ENCODE results near the gene WEE1. TPM values are rescaled to one million over a fixed set of nuclear protein-coding genes. Genes with fewer than 3 reads are reported as not detected.

WEE1 gene
- total and polyA plus RNA-seq, 2 donors (not counting 3 experiments of a cell fraction or from before 2014, with no cell fraction given) = 19.2 to 42.8 TPM

GRCh38 chr11:9533058-9533457 lies 40.4 kb upstream of the WEE1 start:
- POLR2A ChIA-PET = no interaction called here
- Histone ChIP-seq H3K4me1 (ENCODE audit: control insufficient read depth, extremely low read depth, insufficient read depth, low read length) (peaks cover 12% of the 10 kb centered on the region), H3K9ac (replicated peaks; ENCODE audit: extremely low read depth, insufficient read depth, low read length) (no peak overlapping the region), H3K27ac (ENCODE audit: insufficient read depth, low read depth, low read length) (no peak overlapping the region), H3K79me2 (ENCODE audit: control insufficient read depth, insufficient read depth, low read length) (no peaks in the 10 kb centered on the region), H3K4me3 (replicated peaks in 1 of 3; ENCODE audit: insufficient read depth in 1 of 3, low read depth in 1 of 3, low read length in 3 of 3) (no peak overlapping the region), H3K36me3 (ENCODE audit: control insufficient read depth in 2 of 2, extremely low read depth in 1 of 2, insufficient read depth in 2 of 2, low read length in 2 of 2) (no peaks in the 10 kb centered on the region), H3K4me2 (ENCODE audit: insufficient read depth, low read length) (no peak overlapping the region), H2AFZ (ENCODE audit: low read depth, low read length) (no peak overlapping the region), H3K9me3 (replicated peaks; ENCODE audit: control insufficient read depth, insufficient read depth, low read length) (no peaks in the 10 kb centered on the region), H3K27me3 (ENCODE audit: control insufficient read depth in 2 of 2, insufficient read depth in 2 of 2, low read length in 2 of 2) (no peaks in the 10 kb centered on the region), H4K20me1 (replicated peaks; ENCODE audit: control insufficient read depth, extremely low read depth, insufficient read depth, low read length) (no peaks in the 10 kb centered on the region), H3K9me1 (replicated peaks; ENCODE audit: control insufficient read depth, extremely low read depth, insufficient read depth, low read length) (no peaks in the 10 kb centered on the region)
- DNase-seq (ENCODE audit: low read depth, low spot score) (no peak), FAIRE-seq (no peak)
- CTCF ChIA-PET = interaction anchor here (1.3 to 3.0 kb wide), 4 partner anchors 11 to 216 kb away, joined by 3 to 62 read pairs (median 29); partner anchors contain the start of gene WEE1
- TF ChIP-seq POLR2A (IDR thresholded peaks at IDR 0.05; ENCODE audit: low read depth, low read length) (no peak), POLR2AphosphoS5 (IDR thresholded peaks at IDR 0.05; ENCODE audit: insufficient read depth, low read depth, low read length) (no peak), MYC (IDR thresholded peaks at IDR 0.05; ENCODE audit: low read depth, low read length) (no peak), MAX (IDR thresholded peaks at IDR 0.05; ENCODE audit: insufficient read depth, insufficient read length) (no peak), FOS (IDR thresholded peaks at IDR 0.05; ENCODE audit: borderline replicate concordance, insufficient read depth, low read length) (no peak), JUN (IDR thresholded peaks at IDR 0.05; ENCODE audit: borderline replicate concordance, insufficient read depth, insufficient read length, low read depth) (no peak), GATA2 (IDR thresholded peaks at IDR 0.05; ENCODE audit: insufficient read depth, insufficient read length, low read depth, low read length) (no peak), EZH2 (IDR thresholded peaks at IDR 0.05; ENCODE audit: borderline replicate concordance, low read depth, low read length, severe bottlenecking) (no peak)
- TF ChIP-seq, protein P1, sequence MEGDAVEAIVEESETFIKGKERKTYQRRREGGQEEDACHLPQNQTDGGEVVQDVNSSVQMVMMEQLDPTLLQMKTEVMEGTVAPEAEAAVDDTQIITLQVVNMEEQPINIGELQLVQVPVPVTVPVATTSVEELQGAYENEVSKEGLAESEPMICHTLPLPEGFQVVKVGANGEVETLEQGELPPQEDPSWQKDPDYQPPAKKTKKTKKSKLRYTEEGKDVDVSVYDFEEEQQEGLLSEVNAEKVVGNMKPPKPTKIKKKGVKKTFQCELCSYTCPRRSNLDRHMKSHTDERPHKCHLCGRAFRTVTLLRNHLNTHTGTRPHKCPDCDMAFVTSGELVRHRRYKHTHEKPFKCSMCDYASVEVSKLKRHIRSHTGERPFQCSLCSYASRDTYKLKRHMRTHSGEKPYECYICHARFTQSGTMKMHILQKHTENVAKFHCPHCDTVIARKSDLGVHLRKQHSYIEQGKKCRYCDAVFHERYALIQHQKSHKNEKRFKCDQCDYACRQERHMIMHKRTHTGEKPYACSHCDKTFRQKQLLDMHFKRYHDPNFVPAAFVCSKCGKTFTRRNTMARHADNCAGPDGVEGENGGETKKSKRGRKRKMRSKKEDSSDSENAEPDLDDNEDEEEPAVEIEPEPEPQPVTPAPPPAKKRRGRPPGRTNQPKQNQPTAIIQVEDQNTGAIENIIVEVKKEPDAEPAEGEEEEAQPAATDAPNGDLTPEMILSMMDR (IDR thresholded peaks at IDR 0.05; ENCODE audit: extremely low read depth in 1 of 2, insufficient read depth in 1 of 2, low read depth in 1 of 2, low read length in 2 of 2) = no peak
- intact Hi-C loops (cut with micrococcal nuclease) = no loop called here
- no TSS peak for BruUV-seq (replicated peaks)
- dilution Hi-C loops (cut with MboI; ENCODE audit: extremely low pct_ligation_motif_present, low sequenced_read_pairs) = no loop called here
